DMS153 treated with DMSO at 0.1 percent for 48 hours (cell line): ENCODE data around the gene PKNOX2.
"Not testable (repeated sequence)": the region's sequence is repeated elsewhere in the genome, so short reads cannot be mapped to it uniquely, and the experiment has no call there.

Experiments used
- DNase-seq: peaks from one replicate; lab custom pipeline; 2025; ENCODE audit not compliant: unreplicated experiment; lab: John Stamatoyannopoulos, UW

PKNOX2 gene

GRCh38 chr11:125201525-125202141, 37.1 kb downstream of the PKNOX2 start:
- DNase-seq = no peak

- DNase-seq = no peak
These were observed 37.9 kb downstream of the PKNOX2 start for GRCh38 chr11:125202362-125202880.

GRCh38 chr11:125202977-125203376, 38.4 kb downstream of the PKNOX2 start:
- DNase-seq = no peak

- DNase-seq = no peak
These were observed 43.4 kb downstream of the PKNOX2 start for GRCh38 chr11:125207866-125208425.

- DNase-seq = no peak
These were observed 45.5 kb downstream of the PKNOX2 start for GRCh38 chr11:125210066-125210465.

GRCh38 chr11:125211191-125211947, 46.8 kb downstream of the PKNOX2 start:
- no peak for DNase-seq

GRCh38 chr11:125211948-125212340, 47.4 kb downstream of the PKNOX2 start:
- DNase-seq = no peak

- no peak for DNase-seq
These were observed 50.3 kb downstream of the PKNOX2 start for GRCh38 chr11:125214601-125215565.

- no peak for DNase-seq
These were observed 51.4 kb downstream of the PKNOX2 start for GRCh38 chr11:125215976-125216375.

GRCh38 chr11:125218336-125218735, 53.8 kb downstream of the PKNOX2 start:
- no peak for DNase-seq

- DNase-seq = no peak
These were observed 56.9 kb downstream of the PKNOX2 start for GRCh38 chr11:125221461-125221860.

- no peak for DNase-seq
These were observed 57.9 kb downstream of the PKNOX2 start for GRCh38 chr11:125222494-125222893.

- not testable (repeated sequence) for DNase-seq
These were observed 58.6 kb downstream of the PKNOX2 start for GRCh38 chr11:125223161-125223560.

GRCh38 chr11:125223901-125224361, 59.4 kb downstream of the PKNOX2 start:
- DNase-seq = no peak

GRCh38 chr11:125224391-125225021, 60.0 kb downstream of the PKNOX2 start:
- no peak for DNase-seq

- no peak for DNase-seq
These were observed 60.9 kb downstream of the PKNOX2 start for GRCh38 chr11:125225401-125225800.

- DNase-seq = no peak
These were observed 61.5 kb downstream of the PKNOX2 start for GRCh38 chr11:125226031-125226430.

GRCh38 chr11:125226706-125227105, 62.2 kb downstream of the PKNOX2 start:
- DNase-seq = no peak

GRCh38 chr11:125227151-125227550, 62.6 kb downstream of the PKNOX2 start:
- DNase-seq = no peak

GRCh38 chr11:125228445-125228844, 63.9 kb downstream of the PKNOX2 start:
- no peak for DNase-seq
